ENCODE results near the gene RAD9A.
"Not testable (repeated sequence)": the region's sequence is repeated elsewhere in the genome, so short reads cannot be mapped to it uniquely, and the experiment has no call there.

The RAD9A gene

GRCh38 chr11:67423891-67424613, 32.3 kb downstream of the RAD9A start:
- no peak for TF ChIP-seq JUND (IDR thresholded peaks at IDR 0.05; ENCODE audit: low read depth)
- no peak for DNase-seq (ENCODE audit: low read depth in 1 of 2, low spot score in 1 of 2)
- in situ Hi-C loops (cut with HindIII; ENCODE audit: low pct_unique_long_range_greater_than_20kb, low sequenced_read_pairs) = no loop called here

- DNase-seq (ENCODE audit: low read depth in 1 of 2, low spot score in 1 of 2); in situ Hi-C loops (cut with HindIII; ENCODE audit: low pct_unique_long_range_greater_than_20kb, low sequenced_read_pairs): not testable (repeated sequence)
Measured at GRCh38 chr11:67427364-67427859, 35.6 kb downstream of the RAD9A start.

- TF ChIP-seq JUND (IDR thresholded peaks at IDR 0.05; ENCODE audit: low read depth) = no peak
- DNase-seq (ENCODE audit: low read depth in 1 of 2, low spot score in 1 of 2) = peak; percentile 99 to 100
- in situ Hi-C loops (cut with HindIII; ENCODE audit: low pct_unique_long_range_greater_than_20kb, low sequenced_read_pairs) = no loop called here
Measured at GRCh38 chr11:67428052-67429001, 36.5 kb downstream of the RAD9A start, which contains the start of gene RPS6KB2. Gene RPS6KB2, plus strand, starts transcription at chr11:67428494. Its CDS starts 52 bp downstream, at chr11:67428546.

GRCh38 chr11:67429038-67429668, 37.4 kb downstream of the RAD9A start:
- no peak for DNase-seq (ENCODE audit: low read depth in 1 of 2, low spot score in 1 of 2)
- in situ Hi-C loops (cut with HindIII; ENCODE audit: low pct_unique_long_range_greater_than_20kb, low sequenced_read_pairs) = no loop called here
- TF ChIP-seq JUND (IDR thresholded peaks at IDR 0.05; ENCODE audit: low read depth) = no peak

GRCh38 chr11:67429722-67430121, 37.9 kb downstream of the RAD9A start:
- in situ Hi-C loops (cut with HindIII; ENCODE audit: low pct_unique_long_range_greater_than_20kb, low sequenced_read_pairs) = no loop called here
- TF ChIP-seq JUND (IDR thresholded peaks at IDR 0.05; ENCODE audit: low read depth) = no peak
- DNase-seq (ENCODE audit: low read depth in 1 of 2, low spot score in 1 of 2) = no peak

GRCh38 chr11:67431346-67432249, 39.8 kb downstream of the RAD9A start:
- in situ Hi-C loops (cut with HindIII; ENCODE audit: low pct_unique_long_range_greater_than_20kb, low sequenced_read_pairs) = no loop called here
- no peak for TF ChIP-seq JUND (IDR thresholded peaks at IDR 0.05; ENCODE audit: low read depth)
- DNase-seq (ENCODE audit: low read depth in 1 of 2, low spot score in 1 of 2) = no peak

- in situ Hi-C loops (cut with HindIII; ENCODE audit: low pct_unique_long_range_greater_than_20kb, low sequenced_read_pairs) = no loop called here
- no peak for DNase-seq (ENCODE audit: low read depth in 1 of 2, low spot score in 1 of 2)
- no peak for TF ChIP-seq JUND (IDR thresholded peaks at IDR 0.05; ENCODE audit: low read depth)
Measured at GRCh38 chr11:67432655-67433349, 41.0 kb downstream of the RAD9A start.

GRCh38 chr11:67433536-67434394, 42.0 kb downstream of the RAD9A start:
- TF ChIP-seq JUND (IDR thresholded peaks at IDR 0.05; ENCODE audit: low read depth) = no peak
- DNase-seq (ENCODE audit: low read depth in 1 of 2, low spot score in 1 of 2) = no peak
- in situ Hi-C loops (cut with HindIII; ENCODE audit: low pct_unique_long_range_greater_than_20kb, low sequenced_read_pairs) = no loop called here

- DNase-seq (ENCODE audit: low read depth in 1 of 2, low spot score in 1 of 2) = no peak
- in situ Hi-C loops (cut with HindIII; ENCODE audit: low pct_unique_long_range_greater_than_20kb, low sequenced_read_pairs) = no loop called here
- no peak for TF ChIP-seq JUND (IDR thresholded peaks at IDR 0.05; ENCODE audit: low read depth)
Measured at GRCh38 chr11:67434395-67434881, 42.7 kb downstream of the RAD9A start.

- no peak for DNase-seq (ENCODE audit: low read depth in 1 of 2, low spot score in 1 of 2)
- no peak for TF ChIP-seq JUND (IDR thresholded peaks at IDR 0.05; ENCODE audit: low read depth)
- in situ Hi-C loops (cut with HindIII; ENCODE audit: low pct_unique_long_range_greater_than_20kb, low sequenced_read_pairs) = no loop called here
Measured at GRCh38 chr11:67435031-67435726, 43.4 kb downstream of the RAD9A start.

Data from T47D (cell line).